ENCODE data around the gene SF3A2. TPM values are rescaled to one million over a fixed set of nuclear protein-coding genes. Genes with fewer than 3 reads are reported as not detected.

SF3A2 gene
- total and polyA plus RNA-seq, 10 of the 15 experiments (the other 5 are each of a cell fraction or from before 2014, with no cell fraction given) = 0.33 to 143 (median 30.6) TPM

DNA sequence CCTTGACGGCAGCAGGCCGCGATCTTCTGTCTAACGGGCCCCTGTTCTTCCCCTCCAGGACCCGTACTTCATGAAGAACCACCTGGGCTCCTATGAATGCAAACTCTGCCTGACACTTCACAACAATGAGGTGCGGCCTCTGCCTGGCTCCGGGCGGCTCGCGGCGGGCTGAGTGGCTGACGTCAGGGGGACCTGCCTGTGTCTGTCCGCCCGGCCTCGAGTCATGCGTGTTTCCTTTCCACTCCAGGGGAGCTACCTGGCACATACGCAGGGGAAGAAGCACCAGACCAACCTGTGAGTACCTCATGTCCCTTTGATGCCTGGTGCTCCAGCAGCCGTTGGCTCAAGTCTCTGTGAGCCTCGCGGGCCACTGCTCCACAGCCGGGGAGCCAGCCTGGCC, 7.9 kb downstream of the SF3A2 start:
- in situ Hi-C loops (cut with MboI) = no loop called here
- CTCF ChIA-PET = no interaction called here
- POLR2A ChIA-PET = no interaction called here
- no peak overlapping the region for H2AFZ ChIP-seq (ENCODE audit: control insufficient read depth, low read depth, low read length)
- peaks cover 23% of the 10 kb centered on the region for H4K20me1 ChIP-seq (ENCODE audit: control insufficient read depth, insufficient read depth)
- ATAC-seq (no peak), DNase-seq (ENCODE audit: low read depth, low spot score) (no peak), FAIRE-seq (no peak)
- peaks cover 12 to 52% of the 10 kb centered on the region in 2 experiments; a peak in 3 of 4 replicates for H3K36me3 ChIP-seq (ENCODE audit: control insufficient read depth in 2 of 2, insufficient read depth in 2 of 2, low read length in 1 of 2)
- H3K9me3 ChIP-seq (replicated peaks; ENCODE audit: control insufficient read depth, insufficient read depth, low read length) = no peaks in the 10 kb centered on the region
- WGBS (ENCODE audit: insufficient coverage, insufficient replicate concordance, low lambda C conversion rate, missing lambda C conversion rate) = 76% methylated on average over 21 of the region's 21 CpGs
- SMC1A ChIA-PET (ENCODE audit: uncharacterized antibody, unreplicated experiment) = no interaction called here
- no peak overlapping the region for H3K27ac ChIP-seq (ENCODE audit: control insufficient read depth, insufficient read depth)
- TF ChIP-seq ATF7 (IDR thresholded peaks at IDR 0.05; ENCODE audit: low read depth) (no peak), KDM1A (IDR thresholded peaks at IDR 0.05; ENCODE audit: borderline replicate concordance) (no peak), KAT2A (conservative IDR thresholded peaks at IDR 0.05; ENCODE audit: control insufficient read depth, low read depth, low read length) (no peak)
- TF ChIP-seq, protein P1, sequence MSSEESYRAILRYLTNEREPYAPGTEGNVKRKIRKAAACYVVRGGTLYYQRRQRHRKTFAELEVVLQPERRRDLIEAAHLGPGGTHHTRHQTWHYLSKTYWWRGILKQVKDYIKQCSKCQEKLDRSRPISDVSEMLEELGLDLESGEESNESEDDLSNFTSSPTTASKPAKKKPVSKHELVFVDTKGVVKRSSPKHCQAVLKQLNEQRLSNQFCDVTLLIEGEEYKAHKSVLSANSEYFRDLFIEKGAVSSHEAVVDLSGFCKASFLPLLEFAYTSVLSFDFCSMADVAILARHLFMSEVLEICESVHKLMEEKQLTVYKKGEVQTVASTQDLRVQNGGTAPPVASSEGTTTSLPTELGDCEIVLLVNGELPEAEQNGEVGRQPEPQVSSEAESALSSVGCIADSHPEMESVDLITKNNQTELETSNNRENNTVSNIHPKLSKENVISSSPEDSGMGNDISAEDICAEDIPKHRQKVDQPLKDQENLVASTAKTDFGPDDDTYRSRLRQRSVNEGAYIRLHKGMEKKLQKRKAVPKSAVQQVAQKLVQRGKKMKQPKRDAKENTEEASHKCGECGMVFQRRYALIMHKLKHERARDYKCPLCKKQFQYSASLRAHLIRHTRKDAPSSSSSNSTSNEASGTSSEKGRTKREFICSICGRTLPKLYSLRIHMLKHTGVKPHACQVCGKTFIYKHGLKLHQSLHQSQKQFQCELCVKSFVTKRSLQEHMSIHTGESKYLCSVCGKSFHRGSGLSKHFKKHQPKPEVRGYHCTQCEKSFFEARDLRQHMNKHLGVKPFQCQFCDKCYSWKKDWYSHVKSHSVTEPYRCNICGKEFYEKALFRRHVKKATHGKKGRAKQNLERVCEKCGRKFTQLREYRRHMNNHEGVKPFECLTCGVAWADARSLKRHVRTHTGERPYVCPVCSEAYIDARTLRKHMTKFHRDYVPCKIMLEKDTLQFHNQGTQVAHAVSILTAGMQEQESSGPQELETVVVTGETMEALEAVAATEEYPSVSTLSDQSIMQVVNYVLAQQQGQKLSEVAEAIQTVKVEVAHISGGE (CRISPR knock-in tag; IDR thresholded peaks at IDR 0.05) = no peak
- intact Hi-C loops (cut with micrococcal nuclease; ENCODE audit: unreplicated experiment) = no loop called here
- H3K9ac ChIP-seq (ENCODE audit: control insufficient read depth, insufficient read depth, low read length) = no peak overlapping the region
- H3K27me3 ChIP-seq (replicated peaks in 1 of 2; ENCODE audit: control insufficient read depth in 2 of 2, insufficient read depth in 2 of 2, low read length in 1 of 2) = no peaks in the 10 kb centered on the region
- RAD21 ChIA-PET (ENCODE audit: unreplicated experiment) = no interaction called here
- H3K79me2 ChIP-seq (ENCODE audit: control insufficient read depth, insufficient read depth, low read length) = peaks cover 37% of the 10 kb centered on the region
- H3K4me1 ChIP-seq (ENCODE audit: control insufficient read depth, insufficient read depth, low read length) = no peaks in the 10 kb centered on the region; the same call in 1 of the 2 replicates
- no peak overlapping the region for H3K4me3 ChIP-seq
- no peak overlapping the region for H3K4me2 ChIP-seq (ENCODE audit: control insufficient read depth, insufficient read depth)
- no TSS peak for BruUV-seq (replicated peaks)

DNA sequence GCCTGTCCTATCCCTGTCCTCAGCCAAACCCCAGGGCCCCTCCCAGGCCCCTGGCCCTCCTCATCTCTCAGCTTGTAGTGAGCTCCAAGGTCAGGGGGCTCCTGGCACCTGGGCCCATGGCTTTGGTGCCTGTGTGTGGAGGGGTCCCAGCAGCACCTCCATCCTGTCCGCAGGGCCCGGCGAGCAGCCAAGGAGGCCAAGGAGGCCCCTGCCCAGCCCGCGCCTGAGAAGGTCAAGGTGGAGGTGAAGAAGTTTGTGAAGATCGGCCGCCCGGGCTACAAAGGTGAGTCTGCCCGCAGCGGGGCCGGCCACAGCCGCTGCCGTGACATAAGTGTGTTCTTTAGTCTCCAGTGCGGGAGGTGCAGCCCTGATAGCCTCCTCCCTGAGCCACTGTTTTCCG, 8.6 kb downstream of the SF3A2 start:
- Histone ChIP-seq H3K36me3 (ENCODE audit: control insufficient read depth in 2 of 2, insufficient read depth in 2 of 2, low read length in 1 of 2) (peaks cover 12 to 55% of the 10 kb centered on the region in 2 experiments; a peak in 3 of 4 replicates), H3K27ac (ENCODE audit: control insufficient read depth, insufficient read depth) (no peak overlapping the region), H3K9me3 (replicated peaks; ENCODE audit: control insufficient read depth, insufficient read depth, low read length) (no peaks in the 10 kb centered on the region), H3K9ac (ENCODE audit: control insufficient read depth, insufficient read depth, low read length) (no peak overlapping the region), H4K20me1 (ENCODE audit: control insufficient read depth, insufficient read depth) (peaks cover 20% of the 10 kb centered on the region), H3K27me3 (replicated peaks in 1 of 2; ENCODE audit: control insufficient read depth in 2 of 2, insufficient read depth in 2 of 2, low read length in 1 of 2) (no peaks in the 10 kb centered on the region; a peak in 1 of 4 replicates), H3K79me2 (ENCODE audit: control insufficient read depth, insufficient read depth, low read length) (peaks cover 29% of the 10 kb centered on the region), H3K4me3 (no peak overlapping the region), H2AFZ (ENCODE audit: control insufficient read depth, low read depth, low read length) (no peak overlapping the region), H3K4me1 (ENCODE audit: control insufficient read depth, insufficient read depth, low read length) (no peaks in the 10 kb centered on the region; the same call in 1 of the 2 replicates), H3K4me2 (ENCODE audit: control insufficient read depth, insufficient read depth) (no peak overlapping the region)
- FAIRE-seq = no peak
- ChIA-PET SMC1A (ENCODE audit: uncharacterized antibody, unreplicated experiment) (no interaction called here), CTCF (no interaction called here), RAD21 (ENCODE audit: unreplicated experiment) (no interaction called here), POLR2A (interaction anchor here (0.5 kb wide), 1 partner anchor 170 kb away, joined by 8 read pairs; no protein-coding TSS in a partner anchor)
- ATAC-seq = no peak
- over 99% methylated on average over 14 of the region's 15 CpGs for WGBS (ENCODE audit: insufficient coverage, insufficient replicate concordance, low lambda C conversion rate, missing lambda C conversion rate)
- no peak for DNase-seq (ENCODE audit: low read depth, low spot score)
- BruUV-seq (replicated peaks) = no TSS peak
- in situ Hi-C loops (cut with MboI) = no loop called here
- intact Hi-C loops (cut with micrococcal nuclease; ENCODE audit: unreplicated experiment) = no loop called here
- TF ChIP-seq, protein P1 (CRISPR knock-in tag; IDR thresholded peaks at IDR 0.05) = no peak
- TF ChIP-seq ZNF217 (IDR thresholded peaks at IDR 0.05) (no peak), SRF (IDR thresholded peaks at IDR 0.05; ENCODE audit: low read depth in 2 of 2, low read length in 2 of 2) (no peak), SPI1 (IDR thresholded peaks at IDR 0.05; ENCODE audit: borderline replicate concordance, insufficient read depth, low read depth, low read length) (no peak)
